ENCODE measurements around the gene ELMOD2.

GRCh38 chr4:140515423-140515822 is 8.5 kb upstream of the ELMOD2 start:
- no peak for TF ChIP-seq PBX3 (CRISPR knock-in tag; IDR thresholded peaks at IDR 0.05)
- TF ChIP-seq KLF16 (tag by site-specific recombination; IDR thresholded peaks at IDR 0.05) = no peak
- TF ChIP-seq CTCF (tag by site-specific recombination; IDR thresholded peaks at IDR 0.05) = no peak
- no peak for TF ChIP-seq ZNF660 (tag by site-specific recombination; IDR thresholded peaks at IDR 0.05)
- TF ChIP-seq ZNF610 (tag by site-specific recombination; IDR thresholded peaks at IDR 0.05; ENCODE audit: borderline replicate concordance) = no peak
- TF ChIP-seq SETDB1 (IDR thresholded peaks at IDR 0.05; ENCODE audit: insufficient read length, low read length) = no peak
- TF ChIP-seq SP7 (tag by site-specific recombination; IDR thresholded peaks at IDR 0.05) = no peak
- TF ChIP-seq REST (tag by site-specific recombination; IDR thresholded peaks at IDR 0.05) = no peak
- TF ChIP-seq SP2 (tag by site-specific recombination; IDR thresholded peaks at IDR 0.05) = no peak
- no peak for TF ChIP-seq ZBTB17 (tag by site-specific recombination; IDR thresholded peaks at IDR 0.05)
- no peak for TF ChIP-seq ZNF146 (tag by site-specific recombination; IDR thresholded peaks at IDR 0.05)
- no peak for TF ChIP-seq OSR2 (tag by site-specific recombination; IDR thresholded peaks at IDR 0.05)

Data from HEK293 (cell line).